Astrocyte of the cerebellum (primary cell): Measurements from ENCODE around the gene PXDN.

ENCODE experiments used
- DNase-seq: peaks from one replicate; pipeline ENCODE4 v3.0.0-alpha.2; 2011; ENCODE audit warnings: low read depth
- H3K4me3 ChIP-seq: 2 replicates; pipeline ENCODE4 v1.5.1; 2011; ENCODE audit warnings: mild to moderate bottlenecking, low read depth, low read length, moderate library complexity
- in situ Hi-C: cut with HindIII; loops from 2 replicates; pipeline ENCODE4 v1.10.0; 2017; ENCODE audit warnings: low sequenced_read_pairs
- TF ChIP-seq, protein P1 (sequence below): IDR thresholded peaks from 2 replicates; pipeline ENCODE4 v1.5.1; 2012; ENCODE audit warnings: low read length, low read depth, moderate library complexity, mild to moderate bottlenecking; ENCODE audit errors: missing control alignments

The PXDN gene

GRCh38 chr2:1754461-1755170, 10.3 kb upstream of the PXDN start:
- DNase-seq = no peak
- H3K4me3 ChIP-seq = no peak overlapping the region
- in situ Hi-C loops = loop anchor here (5.0 kb wide), 1 partner anchor 63 kb away; no protein-coding TSS in a partner anchor
- TF ChIP-seq, protein P1, sequence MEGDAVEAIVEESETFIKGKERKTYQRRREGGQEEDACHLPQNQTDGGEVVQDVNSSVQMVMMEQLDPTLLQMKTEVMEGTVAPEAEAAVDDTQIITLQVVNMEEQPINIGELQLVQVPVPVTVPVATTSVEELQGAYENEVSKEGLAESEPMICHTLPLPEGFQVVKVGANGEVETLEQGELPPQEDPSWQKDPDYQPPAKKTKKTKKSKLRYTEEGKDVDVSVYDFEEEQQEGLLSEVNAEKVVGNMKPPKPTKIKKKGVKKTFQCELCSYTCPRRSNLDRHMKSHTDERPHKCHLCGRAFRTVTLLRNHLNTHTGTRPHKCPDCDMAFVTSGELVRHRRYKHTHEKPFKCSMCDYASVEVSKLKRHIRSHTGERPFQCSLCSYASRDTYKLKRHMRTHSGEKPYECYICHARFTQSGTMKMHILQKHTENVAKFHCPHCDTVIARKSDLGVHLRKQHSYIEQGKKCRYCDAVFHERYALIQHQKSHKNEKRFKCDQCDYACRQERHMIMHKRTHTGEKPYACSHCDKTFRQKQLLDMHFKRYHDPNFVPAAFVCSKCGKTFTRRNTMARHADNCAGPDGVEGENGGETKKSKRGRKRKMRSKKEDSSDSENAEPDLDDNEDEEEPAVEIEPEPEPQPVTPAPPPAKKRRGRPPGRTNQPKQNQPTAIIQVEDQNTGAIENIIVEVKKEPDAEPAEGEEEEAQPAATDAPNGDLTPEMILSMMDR = no peak

GRCh38 chr2:1754046-1754445, 9.7 kb upstream of the PXDN start:
- TF ChIP-seq, protein P1 = no peak
- DNase-seq = no peak
- no peak overlapping the region for H3K4me3 ChIP-seq
- in situ Hi-C loops = loop anchor here (5.0 kb wide), 1 partner anchor 63 kb away; no protein-coding TSS in a partner anchor

GRCh38 chr2:1752751-1753150, 8.4 kb upstream of the PXDN start:
- TF ChIP-seq, protein P1 = no peak
- DNase-seq = no peak
- in situ Hi-C loops = loop anchor here (5.0 kb wide), 1 partner anchor 65 kb away; no protein-coding TSS in a partner anchor
- H3K4me3 ChIP-seq = no peak overlapping the region

DNA sequence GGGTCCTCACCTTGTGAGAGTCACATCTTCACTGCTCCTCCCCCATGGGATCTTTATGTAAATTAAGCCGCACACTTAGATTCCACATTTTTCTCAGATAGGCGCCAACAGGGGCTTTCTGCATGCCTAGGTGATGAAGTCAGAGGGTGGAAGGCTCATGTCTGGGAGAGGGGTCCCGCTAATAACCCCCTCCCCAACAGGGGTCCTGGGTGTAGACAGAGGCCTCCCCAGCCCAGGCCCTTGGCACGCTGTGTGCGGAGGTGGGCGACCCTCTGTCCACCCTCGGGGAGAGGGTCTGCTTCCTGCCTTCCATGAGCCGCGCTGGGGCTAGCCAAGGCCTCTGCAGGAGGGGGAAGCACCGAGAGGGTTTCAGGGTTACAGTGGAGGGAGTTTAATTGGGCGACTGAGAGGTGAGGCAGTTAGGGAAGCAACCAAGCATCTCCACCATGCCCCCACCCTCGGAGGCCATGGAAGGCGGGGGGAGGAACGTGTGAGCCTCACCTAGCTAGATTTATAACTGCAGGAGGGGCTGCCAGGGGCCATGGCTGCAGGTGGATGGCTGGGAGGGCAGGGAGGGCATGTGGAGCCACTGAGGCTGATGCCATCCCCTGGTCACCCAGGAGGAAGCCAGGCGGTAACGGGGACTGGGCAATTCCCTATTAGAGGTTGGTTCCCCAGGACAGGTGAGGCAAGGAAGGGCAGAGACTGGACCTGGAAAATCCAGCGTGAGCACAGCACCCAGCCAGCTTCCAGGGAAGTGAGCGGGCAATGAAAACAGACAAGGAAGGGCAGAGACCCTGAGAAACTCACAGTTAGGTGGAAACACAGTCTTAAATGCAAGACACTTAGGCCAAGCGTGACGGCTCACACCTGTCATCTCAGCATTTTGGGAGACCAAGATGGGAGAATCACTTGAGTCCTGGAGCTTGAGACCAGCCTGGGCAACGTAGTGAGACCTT, 7.7 kb upstream of the PXDN start:
- TF ChIP-seq, protein P1 = no peak
- in situ Hi-C loops = loop anchor here (5.0 kb wide), 1 partner anchor 65 kb away; no protein-coding TSS in a partner anchor
- no peak overlapping the region for H3K4me3 ChIP-seq
- DNase-seq = no peak

DNA sequence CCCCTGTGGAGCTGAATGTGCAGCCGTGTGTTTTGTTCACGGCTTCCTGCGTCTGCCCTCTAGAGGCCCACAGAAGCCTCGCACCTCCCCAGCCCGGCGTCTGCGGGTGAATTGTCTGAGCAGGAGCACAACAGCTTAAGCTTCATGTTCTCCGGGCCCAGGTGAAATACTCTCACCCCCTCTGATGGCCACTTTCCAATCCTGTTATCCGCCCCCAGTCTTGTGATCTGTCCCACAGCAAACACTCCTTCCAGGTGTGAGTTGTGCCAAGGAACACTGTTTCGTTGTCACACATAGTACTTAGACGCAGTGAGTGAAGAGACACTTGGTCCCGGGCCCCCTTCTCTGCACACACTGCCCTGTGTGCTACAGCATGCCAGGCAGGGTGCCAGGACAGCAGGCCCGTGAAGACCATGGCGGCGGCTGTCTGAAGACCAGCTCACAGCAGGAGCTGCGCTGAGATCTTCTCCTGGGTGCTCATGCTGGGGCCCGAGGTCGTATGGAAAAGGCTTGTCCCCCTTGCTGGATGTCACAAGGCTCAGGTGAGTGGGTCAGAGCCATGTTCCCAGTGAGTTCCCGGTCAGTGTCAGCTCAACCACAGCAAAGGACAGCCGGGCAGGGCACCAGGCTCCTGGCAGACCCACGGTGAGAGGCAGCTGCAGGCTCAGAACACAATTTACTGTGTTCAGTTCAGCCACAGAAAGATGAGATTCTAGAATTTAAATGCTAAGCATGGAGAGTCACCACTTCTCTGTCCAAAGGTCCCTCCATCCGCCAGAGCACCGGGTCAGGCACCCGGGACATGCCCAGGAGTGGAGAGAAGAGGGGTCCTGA, 6.8 kb upstream of the PXDN start:
- in situ Hi-C loops = loop anchor here (5.0 kb wide), 1 partner anchor 66 kb away; no protein-coding TSS in a partner anchor
- TF ChIP-seq, protein P1 = peak; percentile 95
- DNase-seq = peak; percentile 84
- no peak overlapping the region for H3K4me3 ChIP-seq
